SKM-1 (cell line): ENCODE measurements around the gene SLC30A2.

Experiments used
- DNase-seq: peaks from one replicate; lab custom pipeline; 2025; ENCODE audit not compliant: unreplicated experiment; lab: John Stamatoyannopoulos, UW

The SLC30A2 gene

GRCh38 chr1:26070296-26070962, 24.5 kb upstream of the SLC30A2 start:
- DNase-seq: no peak

- DNase-seq: no peak
Measured at GRCh38 chr1:26069941-26070295, 24.0 kb upstream of the SLC30A2 start.

DNA sequence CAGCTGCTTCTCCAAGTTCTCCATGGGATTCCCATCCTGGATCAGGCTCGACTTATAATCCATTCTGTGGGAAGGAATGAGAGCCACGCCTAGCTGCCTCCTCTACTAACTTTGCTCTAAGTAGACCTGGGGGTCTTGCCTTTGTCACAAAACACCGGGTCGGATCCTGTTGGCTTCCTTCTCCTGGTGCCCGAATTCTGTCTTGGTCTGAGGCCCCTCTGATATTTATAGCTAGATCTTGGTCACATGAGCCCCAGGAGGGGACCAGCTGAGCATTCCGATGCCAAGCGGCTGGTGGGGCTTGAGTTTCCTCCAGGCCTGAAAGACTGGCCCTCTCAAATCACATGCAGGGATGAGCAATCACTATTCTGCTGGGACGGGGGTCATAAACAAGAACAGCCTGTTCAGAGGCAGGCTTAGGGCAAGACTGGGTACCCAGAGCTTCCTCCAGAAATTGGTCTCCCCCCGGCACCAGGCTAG, 21.6 kb upstream of the SLC30A2 start, which contains the start of gene TRIM63:
TSS of gene TRIM63 (minus strand) at position 199 of the 480 bp plus-strand sequence. CDS start at position 63, 136 bp downstream.
- no peak for DNase-seq

GRCh38 chr1:26066857-26067256, 20.9 kb upstream of the SLC30A2 start:
- DNase-seq: no peak

- no peak for DNase-seq
Measured at GRCh38 chr1:26066160-26066559, 20.2 kb upstream of the SLC30A2 start.

DNA sequence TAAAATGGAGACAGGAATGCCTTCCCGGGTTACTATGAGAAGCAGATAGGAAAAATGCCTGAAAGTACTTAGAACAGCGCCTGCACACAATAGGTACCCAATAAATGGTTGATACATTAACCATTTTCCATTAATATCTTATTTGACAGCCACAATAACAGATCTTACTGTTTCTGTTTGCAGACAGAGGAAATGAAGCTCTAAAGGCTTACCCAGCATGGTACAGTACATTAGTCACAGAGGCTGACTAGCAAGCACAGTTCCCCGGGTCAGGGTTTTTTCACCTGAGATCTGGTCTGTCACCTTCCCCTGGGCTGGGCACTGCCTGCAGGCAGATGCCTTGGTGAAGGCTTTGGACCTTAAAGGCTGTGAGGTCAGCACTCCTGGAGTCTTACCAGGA, 18.6 kb upstream of the SLC30A2 start:
- no peak for DNase-seq

DNA sequence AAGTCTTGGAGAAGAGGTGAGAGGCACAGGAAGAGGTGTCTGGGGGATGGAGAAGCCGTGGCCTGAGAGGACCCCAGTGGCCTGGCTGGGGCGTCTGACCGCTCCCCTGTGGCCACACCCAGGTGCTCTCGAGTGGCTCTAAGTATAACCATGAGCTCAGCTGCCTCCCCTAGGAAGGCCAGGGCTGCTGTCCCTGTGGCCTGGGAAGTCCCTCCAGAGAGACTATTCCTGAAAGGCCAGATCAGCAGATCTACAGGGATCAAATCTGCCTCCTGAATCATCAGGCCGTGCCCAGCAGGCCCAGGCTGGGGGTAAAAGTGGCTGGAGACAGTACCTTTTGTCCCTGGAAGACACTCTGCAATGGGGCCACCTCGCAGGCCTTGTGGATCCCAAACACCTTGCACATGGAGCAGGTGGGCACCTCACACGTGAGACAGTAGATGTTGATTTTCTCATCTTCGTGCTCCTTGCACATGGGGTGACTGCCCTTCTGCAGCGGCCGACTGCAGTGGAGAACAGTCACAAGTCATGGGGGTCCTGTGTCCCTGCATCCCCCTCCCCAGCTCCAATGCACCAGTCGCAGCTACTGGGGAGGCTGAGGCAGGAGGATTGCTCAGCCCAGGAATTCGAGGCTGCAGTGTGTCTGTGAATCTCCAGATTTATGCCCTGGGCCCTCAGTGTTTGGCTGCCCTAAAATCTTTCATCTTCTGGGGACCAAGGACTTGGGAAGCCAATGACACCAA, 15.1 kb upstream of the SLC30A2 start:
- DNase-seq: no peak

DNA sequence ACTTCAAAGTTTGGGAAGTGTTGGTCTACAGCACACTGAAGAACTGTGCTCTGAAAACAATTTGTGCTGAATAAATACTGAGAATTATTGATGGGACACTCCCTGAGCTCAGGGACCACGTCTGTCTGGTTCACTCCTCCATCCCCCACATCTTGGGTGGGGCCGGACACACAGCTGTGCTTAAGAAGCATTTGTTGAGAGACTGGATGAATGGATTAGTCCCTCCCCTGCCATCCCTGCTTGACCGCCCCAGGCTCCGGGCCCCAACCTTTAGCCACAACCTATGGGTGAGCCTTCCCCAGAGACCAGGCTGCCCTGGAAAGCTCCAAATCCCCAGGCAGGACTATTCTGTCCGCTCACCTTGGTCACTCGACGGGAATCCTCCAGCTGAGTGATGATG, 14.0 kb upstream of the SLC30A2 start:
- DNase-seq: no peak

- no peak for DNase-seq
Measured at GRCh38 chr1:26058052-26058595, 12.2 kb upstream of the SLC30A2 start.

DNA sequence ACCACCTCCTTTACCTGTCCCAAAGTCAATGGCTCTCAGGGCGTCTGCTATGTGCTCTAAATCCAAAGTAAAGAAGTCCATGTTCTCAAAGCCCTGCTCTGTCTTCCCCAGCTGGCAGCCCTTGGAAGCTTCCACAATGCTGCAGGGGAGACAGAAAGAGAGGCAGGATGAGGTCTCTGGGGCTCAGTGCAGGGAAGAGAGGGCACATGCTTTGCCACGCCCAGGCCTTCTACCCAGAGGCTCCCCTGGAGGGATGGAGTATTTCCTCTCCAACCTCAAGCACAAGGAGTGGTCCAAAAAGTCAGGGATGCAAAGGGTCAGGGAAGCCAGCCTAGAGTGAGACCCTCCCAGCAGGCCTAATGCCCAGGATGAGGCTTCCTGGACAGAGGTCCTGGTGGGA, 11.3 kb upstream of the SLC30A2 start:
- DNase-seq: no peak

DNA sequence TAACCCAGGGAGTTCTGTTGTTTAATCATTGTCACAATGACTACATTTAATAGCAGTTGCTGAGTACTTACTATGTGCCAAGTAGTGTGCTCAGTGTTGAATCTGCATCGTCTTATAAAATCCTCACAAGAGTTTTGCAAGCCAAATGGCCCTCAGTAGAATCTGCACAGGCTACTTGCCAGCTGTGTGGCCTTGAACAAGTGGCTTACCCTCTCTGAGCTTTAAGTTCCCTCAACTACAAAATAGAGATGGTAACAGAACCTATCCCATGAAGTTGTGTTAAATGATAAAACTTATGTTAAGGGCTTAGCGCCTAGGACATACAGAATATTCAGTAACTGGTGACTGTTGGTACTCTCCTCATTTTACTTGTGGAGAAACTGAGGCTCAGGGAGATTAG, 9.1 kb upstream of the SLC30A2 start:
- DNase-seq: no peak

DNA sequence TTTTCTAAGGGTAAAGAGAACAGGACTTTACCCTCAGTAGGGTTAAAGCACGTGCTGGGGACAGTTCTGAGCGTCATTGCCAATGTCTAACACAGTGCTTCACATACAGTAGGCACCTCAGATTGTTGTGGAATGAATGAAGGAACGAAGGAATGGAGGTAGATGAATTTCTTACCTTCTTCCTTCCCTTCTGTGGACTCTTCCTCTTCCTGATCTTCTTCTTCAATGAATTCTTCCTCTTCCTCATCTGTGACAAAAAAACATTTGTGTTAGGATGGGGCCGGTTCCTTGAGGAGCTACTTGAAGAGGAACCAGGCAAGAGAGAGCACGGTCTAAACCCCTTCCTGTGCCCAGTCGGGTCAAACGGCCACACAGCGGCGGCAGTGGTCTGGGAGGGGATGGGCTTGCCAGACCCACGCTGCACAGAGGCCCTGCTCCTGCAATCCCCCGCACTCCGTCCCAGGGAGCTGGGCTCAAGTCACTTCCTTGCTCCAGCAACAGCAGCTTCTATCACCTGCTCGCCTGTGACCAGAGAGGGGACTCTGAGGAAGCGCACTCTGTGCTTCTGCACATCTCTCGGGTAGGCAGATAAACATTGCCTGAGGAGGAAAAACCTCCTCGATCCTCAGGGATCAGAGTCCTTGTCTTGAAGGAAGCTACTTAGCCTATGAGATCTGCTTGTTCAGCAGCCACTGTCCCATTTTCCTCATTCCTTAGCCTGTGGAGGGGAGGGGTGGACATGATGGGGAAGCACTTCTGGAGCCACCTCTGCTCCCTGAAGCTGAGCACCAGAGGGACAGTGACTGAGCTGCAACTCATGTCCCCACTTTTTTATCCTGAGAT, 8.0 kb upstream of the SLC30A2 start:
- DNase-seq: peak; percentile 23

- DNase-seq: no peak
Measured at GRCh38 chr1:26050248-26050640, 4.3 kb upstream of the SLC30A2 start.

- no peak for DNase-seq
Measured at GRCh38 chr1:26049531-26050247, 3.8 kb upstream of the SLC30A2 start.

- no peak for DNase-seq
Measured at GRCh38 chr1:26047278-26047874, 1.5 kb upstream of the SLC30A2 start.

GRCh38 chr1:26046246-26047095, 553 bp upstream of the SLC30A2 start:
- no peak for DNase-seq

- no peak for DNase-seq
Measured at GRCh38 chr1:26044971-26045721, 772 bp downstream of the SLC30A2 start.

DNA sequence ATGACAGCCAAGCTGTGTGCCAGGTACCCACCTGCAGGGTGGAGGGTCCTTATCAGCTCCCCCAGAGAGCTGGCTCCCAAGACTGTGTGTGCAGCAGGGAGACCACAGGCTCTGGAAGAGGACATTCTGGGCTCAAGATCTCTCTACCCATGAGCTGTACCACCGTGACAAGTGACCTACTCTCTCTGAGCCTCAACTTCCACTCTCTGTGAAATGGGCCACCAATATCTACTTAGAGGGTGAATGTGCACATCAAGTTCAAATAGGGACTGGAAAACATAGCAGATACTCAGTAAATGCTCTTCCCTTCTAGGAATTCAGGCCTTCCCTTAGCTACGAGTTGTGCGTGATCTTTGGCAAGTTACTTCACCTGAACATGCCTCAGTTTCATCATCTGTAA, 1.5 kb downstream of the SLC30A2 start:
- DNase-seq: no peak

DNA sequence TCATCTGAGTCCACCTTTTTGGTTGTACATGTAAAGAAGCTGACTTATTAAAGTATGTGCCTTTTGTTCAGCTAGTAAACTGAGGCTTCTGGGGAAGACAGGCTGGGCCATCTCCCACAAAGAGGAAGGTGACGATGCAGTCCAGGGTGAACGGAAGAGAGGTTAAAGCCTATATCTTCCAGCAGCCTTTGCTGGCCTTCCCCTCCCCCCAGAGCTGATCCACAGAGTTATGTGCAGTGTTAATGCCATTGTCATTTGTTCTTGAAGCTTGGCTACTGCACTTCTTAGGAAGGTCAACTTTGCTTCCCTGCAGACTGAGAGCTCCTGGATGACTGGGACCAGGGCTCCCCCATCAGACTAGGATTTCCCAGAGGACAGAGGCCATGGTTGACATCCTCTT, 2.2 kb downstream of the SLC30A2 start:
- no peak for DNase-seq
